ENCODE data around the gene ADIG.

DNA sequence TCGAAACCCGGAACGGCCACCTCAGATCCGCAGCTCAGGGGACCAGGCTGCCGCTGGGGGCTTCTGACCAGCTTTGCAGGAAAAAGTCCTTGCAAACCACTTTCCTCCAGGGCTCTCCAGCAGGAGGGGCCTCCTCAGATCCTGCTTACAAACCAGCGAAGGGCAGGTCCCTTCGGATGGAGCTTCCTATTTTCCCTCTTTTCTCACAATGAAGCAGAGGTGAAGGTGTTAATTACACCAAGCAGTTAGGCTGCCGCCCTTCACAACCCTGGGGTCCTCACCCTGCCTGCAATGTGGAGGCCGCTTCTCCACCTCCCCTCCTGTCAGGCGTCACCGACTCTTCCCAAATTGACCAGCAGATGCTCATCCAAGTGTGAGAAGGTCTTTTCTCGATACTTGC lies 26.4 kb downstream of the ADIG start:
- TF ChIP-seq, protein P1, sequence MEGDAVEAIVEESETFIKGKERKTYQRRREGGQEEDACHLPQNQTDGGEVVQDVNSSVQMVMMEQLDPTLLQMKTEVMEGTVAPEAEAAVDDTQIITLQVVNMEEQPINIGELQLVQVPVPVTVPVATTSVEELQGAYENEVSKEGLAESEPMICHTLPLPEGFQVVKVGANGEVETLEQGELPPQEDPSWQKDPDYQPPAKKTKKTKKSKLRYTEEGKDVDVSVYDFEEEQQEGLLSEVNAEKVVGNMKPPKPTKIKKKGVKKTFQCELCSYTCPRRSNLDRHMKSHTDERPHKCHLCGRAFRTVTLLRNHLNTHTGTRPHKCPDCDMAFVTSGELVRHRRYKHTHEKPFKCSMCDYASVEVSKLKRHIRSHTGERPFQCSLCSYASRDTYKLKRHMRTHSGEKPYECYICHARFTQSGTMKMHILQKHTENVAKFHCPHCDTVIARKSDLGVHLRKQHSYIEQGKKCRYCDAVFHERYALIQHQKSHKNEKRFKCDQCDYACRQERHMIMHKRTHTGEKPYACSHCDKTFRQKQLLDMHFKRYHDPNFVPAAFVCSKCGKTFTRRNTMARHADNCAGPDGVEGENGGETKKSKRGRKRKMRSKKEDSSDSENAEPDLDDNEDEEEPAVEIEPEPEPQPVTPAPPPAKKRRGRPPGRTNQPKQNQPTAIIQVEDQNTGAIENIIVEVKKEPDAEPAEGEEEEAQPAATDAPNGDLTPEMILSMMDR (conservative IDR thresholded peaks at IDR 0.05), result no peak
- no peak for TF ChIP-seq ZFX (IDR thresholded peaks at IDR 0.05)

All from C4-2B (cell line).